ENCODE measurements around the gene ARID1B. TPM values are rescaled to one million over a fixed set of nuclear protein-coding genes. Genes with fewer than 3 reads are reported as not detected.

ARID1B gene
- total RNA-seq, 1 donor from 2014 or later: 75.4 TPM

- peaks cover 13% of the 10 kb centered on the region for H3K4me1 Mint-ChIP-seq (ENCODE audit: low read depth, unreplicated experiment)
- TF ChIP-seq CTCF (IDR thresholded peaks at IDR 0.05; ENCODE audit: insufficient read depth, low read depth, low read length): no peak
- peaks cover 3% of the 10 kb centered on the region for H3K27me3 Mint-ChIP-seq (ENCODE audit: low read depth, unreplicated experiment)
Observed at GRCh38 chr6:156729248-156729647, 47.9 kb upstream of the ARID1B start.

GRCh38 chr6:156731396-156731795 lies 45.8 kb upstream of the ARID1B start:
- no peak overlapping the region for H3K9ac ChIP-seq (ENCODE audit: low read length)
- DNase-seq (ENCODE audit: low read depth) (no peak), FAIRE-seq (no peak)
- H3K27me3 Mint-ChIP-seq (ENCODE audit: low read depth, unreplicated experiment): peaks cover 2% of the 10 kb centered on the region
- TF ChIP-seq EZH2 (IDR thresholded peaks at IDR 0.05; ENCODE audit: insufficient read depth, low read length) (no peak), CTCF (IDR thresholded peaks at IDR 0.05; ENCODE audit: insufficient read depth, low read depth, low read length) (no peak)
- H3K27ac Mint-ChIP-seq (ENCODE audit: unreplicated experiment): no peak overlapping the region
- H4K20me1 ChIP-seq (ENCODE audit: insufficient read depth, low read length): no peaks in the 10 kb centered on the region
- no peak overlapping the region for H2AFZ ChIP-seq (ENCODE audit: low read depth, low read length)
- H3K36me3 ChIP-seq (ENCODE audit: insufficient read depth, low read length): no peaks in the 10 kb centered on the region
- H3K4me1 Mint-ChIP-seq (ENCODE audit: low read depth, unreplicated experiment): peaks cover 13% of the 10 kb centered on the region
- no peaks in the 10 kb centered on the region for H3K9me3 ChIP-seq (ENCODE audit: insufficient read depth, low read depth, low read length)
- no peak overlapping the region for H3K4me3 Mint-ChIP-seq (ENCODE audit: unreplicated experiment)
- H3K9me3 Mint-ChIP-seq (ENCODE audit: unreplicated experiment): peaks cover 1% of the 10 kb centered on the region
- H3K36me3 Mint-ChIP-seq (ENCODE audit: low read depth, unreplicated experiment): no peaks in the 10 kb centered on the region
- H3K4me2 ChIP-seq (ENCODE audit: low read length): no peak overlapping the region
- H3K4me1 ChIP-seq (ENCODE audit: insufficient read depth, low read length): no peaks in the 10 kb centered on the region
- no peak overlapping the region for H3K4me3 ChIP-seq (ENCODE audit: insufficient read depth, low read depth, low read length)
- no peaks in the 10 kb centered on the region for H3K79me2 ChIP-seq (ENCODE audit: insufficient read depth, low read length)
- H3K27ac ChIP-seq (ENCODE audit: low read depth, low read length): no peak overlapping the region
- peaks cover 4% of the 10 kb centered on the region for H3K27me3 ChIP-seq (ENCODE audit: insufficient read depth, low read length)

More at GRCh38 chr6:156729248-156729647, 47.9 kb upstream of the ARID1B start:
- Mint-ChIP-seq H3K36me3 (ENCODE audit: low read depth, unreplicated experiment) (no peaks in the 10 kb centered on the region), H3K27ac (ENCODE audit: unreplicated experiment) (no peak overlapping the region), H3K9me3 (ENCODE audit: unreplicated experiment) (no peaks in the 10 kb centered on the region), H3K4me3 (ENCODE audit: unreplicated experiment) (no peak overlapping the region)
- Histone ChIP-seq H3K9ac (ENCODE audit: low read length) (no peak overlapping the region), H3K27ac (ENCODE audit: low read depth, low read length) (no peak overlapping the region), H3K4me1 (ENCODE audit: insufficient read depth, low read length) (no peaks in the 10 kb centered on the region), H3K36me3 (ENCODE audit: insufficient read depth, low read length) (no peaks in the 10 kb centered on the region), H4K20me1 (ENCODE audit: insufficient read depth, low read length) (no peaks in the 10 kb centered on the region), H3K27me3 (ENCODE audit: insufficient read depth, low read length) (peaks cover 4% of the 10 kb centered on the region), H3K4me3 (ENCODE audit: insufficient read depth, low read depth, low read length) (no peak overlapping the region), H3K9me3 (ENCODE audit: insufficient read depth, low read depth, low read length) (no peaks in the 10 kb centered on the region), H3K4me2 (ENCODE audit: low read length) (no peak overlapping the region), H3K79me2 (ENCODE audit: insufficient read depth, low read length) (no peaks in the 10 kb centered on the region), H2AFZ (ENCODE audit: low read depth, low read length) (no peak overlapping the region)
- DNase-seq (ENCODE audit: low read depth) (peak; percentile 84), FAIRE-seq (no peak)

GRCh38 chr6:156735751-156736150 lies 41.4 kb upstream of the ARID1B start:
- H3K36me3 ChIP-seq (ENCODE audit: insufficient read depth, low read length): no peaks in the 10 kb centered on the region
- no peak overlapping the region for H2AFZ ChIP-seq (ENCODE audit: low read depth, low read length)
- peaks cover 7% of the 10 kb centered on the region for H3K9me3 Mint-ChIP-seq (ENCODE audit: unreplicated experiment)
- no peak overlapping the region for H3K27ac ChIP-seq (ENCODE audit: low read depth, low read length)
- H3K27me3 Mint-ChIP-seq (ENCODE audit: low read depth, unreplicated experiment): no peaks in the 10 kb centered on the region
- H3K9ac ChIP-seq (ENCODE audit: low read length): no peak overlapping the region
- no peaks in the 10 kb centered on the region for H4K20me1 ChIP-seq (ENCODE audit: insufficient read depth, low read length)
- no peak overlapping the region for H3K4me3 ChIP-seq (ENCODE audit: insufficient read depth, low read depth, low read length)
- no peak overlapping the region for H3K4me2 ChIP-seq (ENCODE audit: low read length)
- no peak overlapping the region for H3K4me3 Mint-ChIP-seq (ENCODE audit: unreplicated experiment)
- H3K9me3 ChIP-seq (ENCODE audit: insufficient read depth, low read depth, low read length): no peaks in the 10 kb centered on the region
- H3K4me1 Mint-ChIP-seq (ENCODE audit: low read depth, unreplicated experiment): peaks cover 10% of the 10 kb centered on the region
- TF ChIP-seq CTCF (IDR thresholded peaks at IDR 0.05; ENCODE audit: insufficient read depth, low read depth, low read length) (no peak), EZH2 (IDR thresholded peaks at IDR 0.05; ENCODE audit: insufficient read depth, low read length) (no peak)
- no peaks in the 10 kb centered on the region for H3K4me1 ChIP-seq (ENCODE audit: insufficient read depth, low read length)
- no peak for FAIRE-seq
- no peak overlapping the region for H3K27ac Mint-ChIP-seq (ENCODE audit: unreplicated experiment)
- no peaks in the 10 kb centered on the region for H3K27me3 ChIP-seq (ENCODE audit: insufficient read depth, low read length)
- DNase-seq (ENCODE audit: low read depth): no peak
- no peaks in the 10 kb centered on the region for H3K79me2 ChIP-seq (ENCODE audit: insufficient read depth, low read length)
- no peaks in the 10 kb centered on the region for H3K36me3 Mint-ChIP-seq (ENCODE audit: low read depth, unreplicated experiment)

Data from astrocyte (in vitro differentiated cells and primary cell).